Glutamatergic neuron (in vitro differentiated cells): ENCODE measurements around the gene FAM107B. TPM values are rescaled to one million over a fixed set of nuclear protein-coding genes. Genes with fewer than 3 reads are reported as not detected.

Experiments used
- DNase-seq: peaks from one replicate; pipeline ENCODE4 v3.0.0; 2022
- H3K27ac Mint-ChIP-seq: one replicate; pipeline ENCODE4 v1.8.0; 2020; ENCODE audit warnings: mild to moderate bottlenecking, mixed read lengths, inconsistent platforms; ENCODE audit not compliant: unreplicated experiment
- H3K27me3 Mint-ChIP-seq: one replicate; pipeline ENCODE4 v1.8.0; 2020; ENCODE audit warnings: mild to moderate bottlenecking, moderate library complexity, mixed read lengths, inconsistent platforms; ENCODE audit not compliant: unreplicated experiment
- H3K36me3 Mint-ChIP-seq: one replicate; pipeline ENCODE4 v1.8.0; 2020; ENCODE audit warnings: mild to moderate bottlenecking, mixed read lengths, inconsistent platforms; ENCODE audit not compliant: unreplicated experiment
- H3K4me1 Mint-ChIP-seq: one replicate; pipeline ENCODE4 v1.8.0; 2020; ENCODE audit warnings: mild to moderate bottlenecking, low read depth, mixed read lengths, inconsistent platforms; ENCODE audit not compliant: unreplicated experiment
- H3K4me3 Mint-ChIP-seq: one replicate; pipeline ENCODE4 v1.8.0; 2020; ENCODE audit warnings: mild to moderate bottlenecking, mixed read lengths, inconsistent platforms; ENCODE audit not compliant: unreplicated experiment
- H3K9me3 Mint-ChIP-seq: one replicate; pipeline ENCODE4 v1.8.0; 2020; ENCODE audit warnings: mild to moderate bottlenecking, moderate library complexity, mixed read lengths, inconsistent platforms; ENCODE audit not compliant: unreplicated experiment
- CTCF ChIP-seq: fragments of 200-600 bp; sonication (generic); IDR thresholded peaks from one replicate; pipeline ENCODE4 v1.5.0; 2021; ENCODE audit not compliant: partially characterized antibody, unreplicated experiment
- total RNA-seq: library from RNA; stranded (reverse); fragmentation: NEBNext Ultra II Directional; extraction: Animal tissue kit (Norgen Biotek cat#: 25700); gene quantifications from one replicate; pipeline ENCODE4 v1.2.1, GENCODE V29; 2021; ENCODE audit not compliant: unreplicated experiment

FAM107B gene
- total RNA-seq, 1 donor from 2014 or later = 88.6 TPM

GRCh38 chr10:14526326-14526725 is 248.4 kb downstream of the FAM107B start:
- Mint-ChIP-seq H3K27ac (no peak overlapping the region), H3K9me3 (peaks cover 6% of the 10 kb centered on the region), H3K4me3 (no peak overlapping the region), H3K27me3 (no peaks in the 10 kb centered on the region), H3K4me1 (no peaks in the 10 kb centered on the region), H3K36me3 (peaks cover 3% of the 10 kb centered on the region)
- TF ChIP-seq CTCF = no peak
- DNase-seq = no peak

DNA sequence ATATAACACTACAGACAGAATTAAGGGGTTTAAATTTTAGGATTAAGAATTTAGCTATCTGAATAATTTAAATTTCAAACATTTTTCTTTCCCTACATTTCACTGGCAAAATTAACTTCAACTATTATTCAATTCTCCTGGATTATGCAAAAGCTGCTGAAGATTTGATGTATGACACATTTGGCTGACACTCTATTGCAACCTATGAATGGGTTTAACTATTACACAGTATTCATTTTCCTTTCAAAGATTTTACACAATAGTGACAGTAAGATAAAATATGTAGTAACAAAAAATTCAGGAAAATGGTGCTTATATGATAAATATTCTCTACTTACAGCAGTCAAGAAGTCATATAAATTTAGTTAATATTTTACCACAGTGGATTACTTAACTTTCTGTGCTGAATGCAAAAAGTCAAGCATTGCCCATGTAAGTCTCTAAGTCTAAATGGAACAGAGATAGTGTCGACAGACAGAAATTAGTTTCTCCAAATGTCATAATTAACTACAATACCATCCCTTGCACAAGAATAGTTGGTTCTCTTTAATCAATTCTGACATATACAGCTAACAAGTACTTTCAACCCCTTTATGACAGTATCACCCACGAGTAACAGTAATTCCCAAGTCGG is 249.9 kb downstream of the FAM107B start:
- Mint-ChIP-seq H3K27me3 (no peaks in the 10 kb centered on the region), H3K36me3 (peaks cover 3% of the 10 kb centered on the region), H3K27ac (no peak overlapping the region), H3K4me1 (no peaks in the 10 kb centered on the region), H3K4me3 (no peak overlapping the region), H3K9me3 (peaks cover 9% of the 10 kb centered on the region)
- no peak for TF ChIP-seq CTCF
- no peak for DNase-seq

GRCh38 chr10:14523286-14523685 is 251.4 kb downstream of the FAM107B start:
- Mint-ChIP-seq H3K36me3 (peaks cover 3% of the 10 kb centered on the region), H3K9me3 (peaks cover 9% of the 10 kb centered on the region), H3K4me3 (no peak overlapping the region), H3K27me3 (no peaks in the 10 kb centered on the region), H3K27ac (no peak overlapping the region), H3K4me1 (no peaks in the 10 kb centered on the region)
- TF ChIP-seq CTCF = no peak
- DNase-seq = no peak

- DNase-seq = no peak
- Mint-ChIP-seq H3K4me1 (no peaks in the 10 kb centered on the region), H3K36me3 (peaks cover 3% of the 10 kb centered on the region), H3K9me3 (peaks cover 9% of the 10 kb centered on the region), H3K4me3 (no peak overlapping the region), H3K27ac (no peak overlapping the region), H3K27me3 (no peaks in the 10 kb centered on the region)
- TF ChIP-seq CTCF = no peak
These were observed 254.9 kb downstream of the FAM107B start for GRCh38 chr10:14519785-14520184.

DNA sequence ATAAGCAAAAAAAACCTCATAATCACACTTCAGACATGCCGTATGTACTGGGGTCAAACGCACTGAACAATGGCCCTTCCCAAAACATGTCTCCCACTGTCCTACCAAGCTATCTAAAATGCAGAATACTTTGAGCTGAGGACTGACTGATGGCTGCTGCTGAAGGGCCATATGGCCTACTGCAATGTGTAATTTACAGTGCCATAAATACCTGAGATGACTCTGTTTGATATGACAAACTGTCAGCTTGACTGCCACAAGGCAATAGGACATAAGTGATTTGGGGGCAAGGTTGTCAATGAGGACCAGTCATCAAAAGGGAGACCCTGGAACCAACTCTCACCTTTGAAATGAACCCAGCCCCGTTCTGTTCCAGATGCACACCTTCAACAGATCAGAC is 256.5 kb downstream of the FAM107B start:
- Mint-ChIP-seq H3K27me3 (no peaks in the 10 kb centered on the region), H3K36me3 (peaks cover 3% of the 10 kb centered on the region), H3K27ac (no peak overlapping the region), H3K9me3 (peaks cover 7% of the 10 kb centered on the region), H3K4me1 (no peaks in the 10 kb centered on the region), H3K4me3 (no peak overlapping the region)
- TF ChIP-seq CTCF = no peak
- DNase-seq = no peak
